ENCODE results near the gene SGPP2.
"Not testable (repeated sequence)": the region's sequence is repeated elsewhere in the genome, so short reads cannot be mapped to it uniquely, and the experiment has no call there.

The SGPP2 gene

GRCh38 chr2:222424276-222424728 lies at the start of gene SGPP2:
SGPP2 (plus strand) TSS chr2:222424543; CDS start chr2:222424603, 60 bp downstream.
- DNase-seq: no peak

DNA sequence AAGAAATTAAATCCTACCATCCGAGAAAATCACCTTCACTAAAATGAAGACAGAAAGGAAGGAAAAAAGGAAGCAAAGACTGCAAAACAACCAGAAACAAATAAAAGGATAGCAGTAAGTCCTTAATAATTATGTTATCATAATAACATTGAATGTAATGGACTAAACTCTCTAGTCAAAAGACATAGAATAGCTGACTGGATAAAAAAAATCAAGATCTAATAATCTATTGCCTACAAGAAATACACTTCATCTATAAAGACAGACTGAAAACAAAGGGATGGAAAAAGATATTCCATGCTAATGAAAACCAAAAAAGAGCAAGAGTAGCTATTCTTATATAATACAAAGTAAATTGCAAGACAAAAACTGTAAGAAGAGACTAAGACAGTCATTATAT lies 48.5 kb upstream of the SGPP2 start:
- no peak for DNase-seq

GRCh38 chr2:222380456-222380855 lies 43.9 kb upstream of the SGPP2 start:
- no peak for DNase-seq

GRCh38 chr2:222381566-222381965 lies 42.8 kb upstream of the SGPP2 start:
- no peak for DNase-seq

GRCh38 chr2:222383255-222383654 lies 41.1 kb upstream of the SGPP2 start:
- DNase-seq: no peak

DNA sequence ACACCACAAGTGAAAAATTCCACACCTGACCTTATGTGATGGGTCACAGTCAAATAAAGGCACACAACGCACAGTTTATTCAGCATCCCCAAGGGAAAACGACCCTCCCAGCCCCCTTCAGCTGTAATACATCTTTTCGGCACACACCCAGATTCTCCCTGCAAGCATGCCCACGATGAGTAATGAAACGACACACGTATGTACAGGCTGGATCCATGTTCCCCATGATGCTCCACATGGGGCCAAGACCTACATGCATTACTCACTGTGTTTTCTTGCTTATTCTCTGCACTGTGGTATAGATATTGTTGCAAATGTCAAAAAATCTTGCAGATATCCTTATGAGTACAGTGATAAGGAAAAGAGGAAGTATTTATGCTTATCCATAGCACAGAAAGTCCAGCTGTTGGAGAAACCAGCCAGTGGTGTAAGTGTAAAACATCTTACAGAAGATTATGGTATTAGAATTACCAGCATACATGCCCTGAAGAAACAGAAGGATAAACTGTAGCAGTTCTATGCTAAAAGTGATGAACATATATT lies 32.5 kb upstream of the SGPP2 start:
- no peak for DNase-seq

- no peak for DNase-seq
Measured at GRCh38 chr2:222393733-222394267, 30.5 kb upstream of the SGPP2 start.

GRCh38 chr2:222398446-222398885 lies 25.9 kb upstream of the SGPP2 start:
- peak; percentile 84 for DNase-seq

- DNase-seq: peak; percentile 65
Measured at GRCh38 chr2:222399038-222399783, 25.1 kb upstream of the SGPP2 start.

- no peak for DNase-seq
Measured at GRCh38 chr2:222404151-222404905, 20.0 kb upstream of the SGPP2 start.

DNA sequence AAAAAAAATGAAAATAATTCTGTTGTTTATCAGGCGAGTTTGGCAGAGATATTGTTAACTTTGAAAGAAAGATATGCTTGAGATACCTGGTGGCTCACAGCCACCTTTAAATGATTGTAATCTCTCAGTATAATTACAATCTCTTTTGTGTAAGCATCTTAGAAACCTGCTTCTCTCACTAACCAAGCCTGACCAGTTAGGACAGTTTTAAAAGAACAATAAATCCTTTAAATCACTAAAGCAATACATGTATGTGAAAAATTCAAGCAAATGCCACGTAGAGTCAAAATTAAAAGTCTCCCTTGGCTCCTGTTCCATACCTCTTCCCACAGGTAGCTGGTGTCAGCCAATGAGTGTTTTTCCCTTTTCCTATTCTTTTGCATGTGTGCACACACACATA lies 15.7 kb upstream of the SGPP2 start:
- no peak for DNase-seq

DNA sequence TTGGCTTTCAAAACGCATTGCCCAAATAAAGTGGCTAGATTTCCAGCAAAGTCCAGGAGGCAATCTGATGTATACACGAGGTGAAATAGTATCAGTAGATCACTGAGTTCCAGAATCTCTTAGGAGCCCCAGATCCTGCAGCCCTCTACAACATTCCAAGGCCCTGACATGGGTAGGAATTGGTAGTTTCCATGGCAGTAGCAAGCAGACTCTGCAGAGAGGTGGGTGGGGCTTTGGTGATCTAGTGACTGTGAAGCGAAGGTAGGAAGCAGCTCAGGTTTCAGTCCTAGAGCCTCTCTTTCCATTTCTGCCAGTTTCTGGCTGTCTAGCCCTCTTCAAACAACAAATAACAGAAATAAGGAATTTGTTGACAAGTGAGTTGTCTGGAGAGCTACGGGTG lies 13.8 kb upstream of the SGPP2 start:
- no peak for DNase-seq

DNA sequence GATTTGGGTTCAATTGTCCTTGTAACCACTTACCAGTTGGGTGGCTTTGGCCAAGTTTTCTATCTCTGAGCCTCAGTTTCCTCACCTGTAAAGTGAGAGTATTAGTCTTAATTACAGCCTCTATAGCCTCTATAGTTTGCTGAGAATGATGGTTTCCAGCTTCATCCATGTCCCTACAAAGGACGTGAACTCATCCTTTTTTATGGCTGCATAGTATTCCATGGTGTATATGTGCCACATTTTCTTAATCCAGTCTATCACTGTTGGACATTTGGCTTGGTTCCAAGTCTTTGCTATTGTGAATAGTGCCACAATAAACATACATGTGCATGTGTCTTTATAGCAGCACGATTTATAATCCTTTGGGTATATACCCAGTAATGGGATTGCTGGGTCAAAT lies 12.0 kb upstream of the SGPP2 start:
- not testable (repeated sequence) for DNase-seq

- no peak for DNase-seq
Measured at GRCh38 chr2:222413295-222413911, 10.9 kb upstream of the SGPP2 start.

- DNase-seq: no peak
Measured at GRCh38 chr2:222418739-222419138, 5.6 kb upstream of the SGPP2 start.

DNA sequence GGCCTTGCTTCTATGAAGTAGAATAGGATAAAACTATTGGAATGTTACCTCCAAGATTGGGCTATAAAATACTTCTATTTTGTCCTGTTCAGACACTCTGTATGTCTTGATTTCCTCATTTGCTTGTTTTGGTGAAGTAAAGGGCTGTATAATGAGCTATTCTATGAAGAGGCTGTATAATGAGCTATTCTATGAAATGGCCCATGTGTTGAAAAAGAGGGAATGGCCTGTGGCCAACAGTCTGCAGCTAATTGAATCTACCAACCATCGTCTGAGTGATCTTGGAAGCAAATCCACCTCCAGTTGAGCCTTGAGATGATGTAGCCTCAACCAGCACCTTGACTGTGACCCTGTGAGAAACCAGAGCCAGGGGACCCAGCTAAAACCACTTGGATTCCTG lies 3.8 kb upstream of the SGPP2 start:
- no peak for DNase-seq

- DNase-seq: no peak
Measured at GRCh38 chr2:222421626-222422025, 2.7 kb upstream of the SGPP2 start.

DNA sequence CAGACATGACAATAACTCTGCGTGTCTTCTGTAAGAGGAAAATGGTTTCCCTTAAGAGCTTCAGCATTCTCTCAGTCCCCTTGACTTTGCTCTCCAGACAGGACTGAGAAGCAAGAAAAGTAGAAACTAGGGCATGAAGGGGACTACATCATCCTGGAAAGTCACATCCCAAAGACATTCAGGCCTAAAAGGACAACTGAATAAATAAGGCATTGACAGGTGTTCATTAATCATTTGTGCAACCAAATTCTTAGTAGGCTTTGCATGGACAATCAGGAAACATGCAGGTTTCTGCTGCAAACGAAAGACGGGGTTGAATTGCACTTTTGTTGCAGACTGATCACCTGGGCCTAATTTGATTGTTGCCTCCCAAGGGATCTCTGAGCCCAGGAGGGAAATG lies 1.2 kb upstream of the SGPP2 start:
- DNase-seq: no peak

- no peak for DNase-seq
Measured at GRCh38 chr2:222423632-222424275, 589 bp upstream of the SGPP2 start.

DNA sequence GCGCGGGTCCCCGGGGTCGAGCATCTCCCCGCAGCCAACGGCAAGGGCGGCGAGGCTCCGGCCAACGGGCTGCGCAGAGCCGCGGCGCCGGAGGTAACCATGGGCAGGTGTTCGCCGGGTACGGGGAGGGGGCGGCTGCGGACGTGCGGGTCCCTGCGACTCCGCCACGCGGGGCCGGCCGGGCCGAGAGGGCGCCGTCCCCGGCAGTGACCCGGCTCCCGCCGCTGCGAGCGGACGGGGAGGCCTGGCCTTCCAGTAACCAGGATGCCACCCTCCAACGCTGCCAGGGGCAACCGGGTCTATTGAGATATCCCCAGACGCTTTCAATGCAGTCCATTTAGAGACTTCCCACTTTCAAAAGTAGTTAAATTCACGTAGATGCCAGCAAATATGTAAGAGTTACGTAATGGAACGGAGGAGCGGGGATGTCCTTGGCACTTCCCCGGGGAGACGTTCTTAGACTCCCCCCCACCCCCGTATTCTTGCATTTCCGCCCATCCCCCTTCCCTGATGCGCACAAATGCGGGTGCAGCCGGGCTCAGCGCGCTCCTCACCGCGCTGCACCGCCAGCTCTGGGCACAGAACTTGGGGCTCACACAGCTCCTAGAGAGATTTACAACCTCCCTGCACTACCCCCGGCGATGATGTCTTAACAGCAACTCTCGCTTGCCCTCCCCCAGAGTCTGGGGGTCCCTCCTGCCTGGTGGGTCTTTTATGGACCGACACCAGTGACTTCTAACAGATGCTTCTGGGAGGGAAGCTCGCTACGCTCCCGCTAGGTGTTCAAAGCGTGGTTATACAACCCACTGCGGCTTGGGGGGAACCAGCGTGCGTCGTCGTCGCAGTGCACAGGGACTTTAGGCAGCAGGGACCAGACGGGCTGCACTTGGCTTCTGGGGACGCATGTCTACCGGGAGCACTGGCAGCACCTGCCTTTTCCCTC lies 657 bp downstream of the SGPP2 start:
- DNase-seq: peak; percentile 29

GRCh38 chr2:222427646-222428301 lies 3.4 kb downstream of the SGPP2 start:
- DNase-seq: no peak
